HG03460 (cell line): ENCODE measurements around the gene GCLC.
"Not testable (repeated sequence)": the region's sequence is repeated elsewhere in the genome, so short reads cannot be mapped to it uniquely, and the experiment has no call there.

Experiments
- ATAC-seq: cut with Tn5 transposase; IDR thresholded peaks from one replicate; pipeline ENCODE4 v1.9.1; 2021; ENCODE audit not compliant: unreplicated experiment

Gene GCLC

GRCh38 chr6:53564401-53565065, 19.6 kb upstream of the GCLC start:
- ATAC-seq = no peak

GRCh38 chr6:53556986-53557715, 12.2 kb upstream of the GCLC start:
- ATAC-seq = no peak

GRCh38 chr6:53553600-53553999, 8.7 kb upstream of the GCLC start:
- not testable (repeated sequence) for ATAC-seq

- ATAC-seq = not testable (repeated sequence)
Measured at GRCh38 chr6:53551681-53552080, 6.8 kb upstream of the GCLC start.

- ATAC-seq = peak; percentile 71
Measured at GRCh38 chr6:53547811-53548496, 3.1 kb upstream of the GCLC start.

- ATAC-seq = peak; percentile 7
Measured at GRCh38 chr6:53547166-53547810, 2.4 kb upstream of the GCLC start.

GRCh38 chr6:53546281-53546680, 1.4 kb upstream of the GCLC start:
- no peak for ATAC-seq

- ATAC-seq = no peak
Measured at GRCh38 chr6:53544217-53544469, 758 bp downstream of the GCLC start.

- ATAC-seq = no peak
Measured at GRCh38 chr6:53543359-53544216, 1.3 kb downstream of the GCLC start.

GRCh38 chr6:53541900-53542299, 3.0 kb downstream of the GCLC start:
- ATAC-seq = no peak

- ATAC-seq = no peak
Measured at GRCh38 chr6:53540129-53540692, 4.7 kb downstream of the GCLC start.

- ATAC-seq = no peak
Measured at GRCh38 chr6:53539561-53539960, 5.3 kb downstream of the GCLC start.

GRCh38 chr6:53536561-53536960, 8.3 kb downstream of the GCLC start:
- ATAC-seq = no peak

- no peak for ATAC-seq
Measured at GRCh38 chr6:53532942-53533341, 12.0 kb downstream of the GCLC start.

- ATAC-seq = no peak
Measured at GRCh38 chr6:53532061-53532797, 12.7 kb downstream of the GCLC start.

- ATAC-seq = no peak
Measured at GRCh38 chr6:53530780-53531386, 14.0 kb downstream of the GCLC start.

GRCh38 chr6:53530346-53530745, 14.6 kb downstream of the GCLC start:
- ATAC-seq = no peak

- ATAC-seq = no peak
Measured at GRCh38 chr6:53529324-53530036, 15.4 kb downstream of the GCLC start.

- ATAC-seq = no peak
Measured at GRCh38 chr6:53528107-53528506, 16.8 kb downstream of the GCLC start.
